ENCODE results near the gene HDAC8. TPM values are rescaled to one million over a fixed set of nuclear protein-coding genes. Genes with fewer than 3 reads are reported as not detected.
"Not testable (repeated sequence)": the region's sequence is repeated elsewhere in the genome, so short reads cannot be mapped to it uniquely, and the experiment has no call there.

Gene HDAC8
- polyA plus RNA-seq, result 10 to 100 TPM; 12.2 to 27.8 (median 14.9) TPM

- no peak within 1 kb of the TSS for H3K27ac ChIP-seq (ENCODE audit: low read depth, low read length)
- 0 to 24% (median 0%) methylated on average over 33 to 36 of the region's 36 CpGs for WGBS, 3 donors
These were observed at the start of gene HDAC8 for GRCh38 chrX:72572248-72573157. Gene HDAC8 (minus strand): TSS chrX:72572843. CDS start chrX:72572761, 82 bp downstream.

GRCh38 chrX:72621625-72622485, 49.2 kb upstream of the HDAC8 start:
- 71 to 84% (median 75%) methylated on average over 4 of the region's 4 CpGs for WGBS, 3 donors

GRCh38 chrX:72621163-72621562, 48.5 kb upstream of the HDAC8 start:
- H3K27ac ChIP-seq (ENCODE audit: low read depth, low read length), result no peak overlapping the region
- 22 to 65% (median 43%) methylated on average over 1 of the region's 1 CpG for WGBS, 3 donors

More at GRCh38 chrX:72621625-72622485, 49.2 kb upstream of the HDAC8 start:
- H3K27ac ChIP-seq (ENCODE audit: low read depth, low read length), result no peak overlapping the region

GRCh38 chrX:72620550-72621145, 48.0 kb upstream of the HDAC8 start:
- H3K27ac ChIP-seq (ENCODE audit: low read depth, low read length), result no peak overlapping the region
- 48 to 75% (median 69%) methylated on average over 9 of the region's 9 CpGs for WGBS, 3 donors

GRCh38 chrX:72609313-72609712, 36.7 kb upstream of the HDAC8 start:
- no peak overlapping the region for H3K27ac ChIP-seq (ENCODE audit: low read depth, low read length)
- 55 to 75% (median 68%) methylated on average over 2 of the region's 2 CpGs for WGBS, 3 donors

GRCh38 chrX:72604705-72605104, 32.1 kb upstream of the HDAC8 start:
- 66 to 85% (median 84%) methylated on average over 3 of the region's 3 CpGs for WGBS, 3 donors
- no peak overlapping the region for H3K27ac ChIP-seq (ENCODE audit: low read depth, low read length)

- H3K27ac ChIP-seq (ENCODE audit: low read depth, low read length), result no peak overlapping the region
- 87 to 95% (median 87%) methylated on average over 2 of the region's 2 CpGs for WGBS, 3 donors
These were observed 31.5 kb upstream of the HDAC8 start for GRCh38 chrX:72604112-72604511.

- 85 to 95% (median 94%) methylated on average over 4 of the region's 4 CpGs for WGBS, 3 donors
- H3K27ac ChIP-seq (ENCODE audit: low read depth, low read length), result not testable (repeated sequence)
These were observed 18.4 kb upstream of the HDAC8 start for GRCh38 chrX:72591038-72591437.

GRCh38 chrX:72584163-72584562, 11.5 kb upstream of the HDAC8 start:
- no peak overlapping the region for H3K27ac ChIP-seq (ENCODE audit: low read depth, low read length)
- WGBS, 3 donors, result 86 to 95% (median 90%) methylated on average over 3 of the region's 3 CpGs

- no peak overlapping the region for H3K27ac ChIP-seq (ENCODE audit: low read depth, low read length)
- WGBS, 3 donors, result 41 to 72% (median 57%) methylated on average over 7 of the region's 7 CpGs
These were observed 3.7 kb upstream of the HDAC8 start for GRCh38 chrX:72576141-72576894.

- WGBS, 3 donors, result 0 to 16% (median 0%) methylated on average over 7 of the region's 7 CpGs
- H3K27ac ChIP-seq (ENCODE audit: low read depth, low read length), result no peak overlapping the region
These were observed 492 bp upstream of the HDAC8 start for GRCh38 chrX:72573158-72573511.

- WGBS, 3 donors, result 57 to 75% (median 64%) methylated on average over 2 of the region's 2 CpGs
- no peak overlapping the region for H3K27ac ChIP-seq (ENCODE audit: low read depth, low read length)
These were observed 2.9 kb downstream of the HDAC8 start for GRCh38 chrX:72569786-72570185.

- H3K27ac ChIP-seq (ENCODE audit: low read depth, low read length), result no peak overlapping the region
- WGBS, 3 donors, result 61 to 88% (median 72%) methylated on average over 6 of the region's 6 CpGs
These were observed 4.1 kb downstream of the HDAC8 start for GRCh38 chrX:72568406-72569092.

- H3K27ac ChIP-seq (ENCODE audit: low read depth, low read length), result no peak overlapping the region
- 82 to 98% (median 97%) methylated on average over 2 of the region's 2 CpGs for WGBS, 3 donors
These were observed 6.2 kb downstream of the HDAC8 start for GRCh38 chrX:72566448-72566847.

GRCh38 chrX:72559655-72560054, 13.0 kb downstream of the HDAC8 start:
- 94 to 100% (median 96%) methylated on average over 5 to 25 of the region's 28 CpGs for WGBS, 3 donors

GRCh38 chrX:72554448-72555140, 18.0 kb downstream of the HDAC8 start:
- no peak overlapping the region for H3K27ac ChIP-seq (ENCODE audit: low read depth, low read length)
- 70 to 87% (median 78%) methylated on average over 14 to 16 of the region's 16 CpGs for WGBS, 3 donors

More at GRCh38 chrX:72559655-72560054, 13.0 kb downstream of the HDAC8 start:
- H3K27ac ChIP-seq (ENCODE audit: low read depth, low read length), result not testable (repeated sequence)

GRCh38 chrX:72552443-72552842, 20.2 kb downstream of the HDAC8 start:
- WGBS, 3 donors, result 81 to 99% (median 85%) methylated on average over 6 of the region's 6 CpGs
- H3K27ac ChIP-seq (ENCODE audit: low read depth, low read length), result not testable (repeated sequence)
